ENCODE results near the gene OR7G1. TPM values are rescaled to one million over a fixed set of nuclear protein-coding genes. Genes with fewer than 3 reads are reported as not detected.

Gene OR7G1
- polyA plus RNA-seq (ENCODE audit: insufficient read length in 10 of 10): not detected
- long read RNA-seq, donor 1: 0 reads
- long read RNA-seq, donor 2: 0 reads
- long read RNA-seq, donor 3: 0 reads
- long read RNA-seq, donor 4: 0 reads
- long read RNA-seq, donor 5: 0 reads
- long read RNA-seq, donor 6: 0 reads
- long read RNA-seq, donor 7: 0 reads
- long read RNA-seq, donor 8: 0 reads
- long read RNA-seq, donor 9: 0 reads

- DNase-seq: no peak
Measured at GRCh38 chr19:9115307-9115813, at the start of gene OR7G1. Gene OR7G1, minus strand, starts transcription at chr19:9115763. Its CDS starts 0 bp downstream, at chr19:9115763.

GRCh38 chr19:9165261-9165660, 49.7 kb upstream of the OR7G1 start:
- DNase-seq: no peak

- no peak for DNase-seq
Measured at GRCh38 chr19:9161427-9161826, 45.9 kb upstream of the OR7G1 start.

- no peak for DNase-seq
Measured at GRCh38 chr19:9159891-9160290, 44.3 kb upstream of the OR7G1 start.

- DNase-seq: no peak
Measured at GRCh38 chr19:9156304-9156703, 40.7 kb upstream of the OR7G1 start.

- DNase-seq: no peak
Measured at GRCh38 chr19:9155591-9155990, 40.0 kb upstream of the OR7G1 start.

- DNase-seq: no peak
Measured at GRCh38 chr19:9151367-9151766, 35.8 kb upstream of the OR7G1 start.

GRCh38 chr19:9150650-9151049, 35.1 kb upstream of the OR7G1 start:
- no peak for DNase-seq

GRCh38 chr19:9149997-9150396, 34.4 kb upstream of the OR7G1 start:
- no peak for DNase-seq

- no peak for DNase-seq
Measured at GRCh38 chr19:9148697-9149096, 33.1 kb upstream of the OR7G1 start.

- DNase-seq: no peak
Measured at GRCh38 chr19:9146882-9147281, 31.3 kb upstream of the OR7G1 start.

GRCh38 chr19:9144920-9145319, 29.4 kb upstream of the OR7G1 start:
- no peak for DNase-seq

- DNase-seq: peak; percentile 95 to 98 (median 96)
Measured at GRCh38 chr19:9140159-9140874, 24.8 kb upstream of the OR7G1 start, which contains the start of gene ZNF317. Gene ZNF317, plus strand, starts transcription at chr19:9140397. Its CDS starts 15,620 bp downstream, at chr19:9156017.

GRCh38 chr19:9139609-9140158, 24.1 kb upstream of the OR7G1 start:
- no peak for DNase-seq

- no peak for DNase-seq
Measured at GRCh38 chr19:9132422-9132821, 16.9 kb upstream of the OR7G1 start.

- no peak for DNase-seq
Measured at GRCh38 chr19:9130965-9131364, 15.4 kb upstream of the OR7G1 start.

- no peak for DNase-seq
Measured at GRCh38 chr19:9128171-9128570, 12.6 kb upstream of the OR7G1 start.

- DNase-seq: no peak
Measured at GRCh38 chr19:9126900-9127405, 11.4 kb upstream of the OR7G1 start, which contains the start of gene OR7G3. Gene OR7G3, minus strand, starts transcription at chr19:9126950. Its CDS starts 0 bp downstream, at chr19:9126950.

GRCh38 chr19:9116547-9116946, 984 bp upstream of the OR7G1 start:
- no peak for DNase-seq

GRCh38 chr19:9109959-9110358, 5.6 kb downstream of the OR7G1 start:
- DNase-seq: no peak

- no peak for DNase-seq
Measured at GRCh38 chr19:9107375-9107774, 8.2 kb downstream of the OR7G1 start, which contains the start of gene OR7G2. Gene OR7G2, minus strand, starts transcription at chr19:9107475. Its CDS starts 4,232 bp downstream, at chr19:9103243.

- DNase-seq: no peak
Measured at GRCh38 chr19:9086761-9087160, 28.8 kb downstream of the OR7G1 start, which contains the start of gene OR1M1. Gene OR1M1, plus strand, starts transcription at chr19:9087061. Its CDS starts 6,184 bp downstream, at chr19:9093245.

All from muscle of back (tissue), 13 donors.